Tibial artery (tissue), 4 donors: ENCODE results near the gene OSBP.
A peak's percentile ranks its signal among the peaks of the same experiment; 100 is the strongest.

ENCODE experiments used
- DNase-seq, 2 donors: peaks; one replicate each; pipeline ENCODE4 v3.0.0-alpha.2; 2019
- H3K27ac ChIP-seq, 2 donors: fragments of 200-600 bp; sonication (generic) in 1 of 2; 1 replicate in 1 of 2; 2 replicates in 1 of 2; pipeline ENCODE4 v1.5.1; 2018 to 2019; ENCODE audit warnings: mild to moderate bottlenecking in 1 of 2
- H3K27me3 ChIP-seq, 2 donors: fragments of 200-600 bp; sonication (generic) in 1 of 2; one replicate each; pipeline versions ENCODE4 v1.5.1 to v1.6.0; 2016 to 2019
- H3K36me3 ChIP-seq, 3 donors: fragments of 200-600 bp; sonication (generic) in 2 of 3; one replicate each; pipeline ENCODE4 v1.5.1; 2016 to 2019; ENCODE audit warnings: mild to moderate bottlenecking in 2 of 3
- H3K4me1 ChIP-seq, 4 donors: fragments of 200-600 bp; sonication (generic) in 2 of 4; 1 replicate in 3 of 4; 2 replicates in 1 of 4; pipeline ENCODE4 v1.5.1; 2016 to 2019
- H3K4me3 ChIP-seq, 2 donors: fragments of 200-600 bp; sonication (generic) in 1 of 2; 1 replicate in 1 of 2; 2 replicates in 1 of 2; pipeline ENCODE4 v1.5.1; 2018 to 2019; ENCODE audit warnings: mild to moderate bottlenecking in 2 of 2
- H3K9me3 ChIP-seq, 3 donors: fragments of 200-600 bp; sonication (generic) in 1 of 3; one replicate each; pipeline ENCODE4 v1.5.1; 2016 to 2019
- CTCF ChIP-seq, 2 experiments: fragments of 200-600 bp in 1 of 2; fragments of 450-650 bp in 1 of 2; IDR thresholded peaks; one replicate each; pipeline ENCODE4 v1.5.1; 2017 to 2019; ENCODE audit warnings: antibody characterized with exemption in 2 of 2, mild to moderate bottlenecking in 1 of 2, moderate library complexity in 1 of 2
- intact Hi-C: fragments of 100-400 bp; cut with DNase I; formaldehyde crosslinking; loops from one replicate; pipeline ENCODE4 v1.15.0; 2023; ENCODE audit warnings: low total_unique reads

The OSBP gene

DNA sequence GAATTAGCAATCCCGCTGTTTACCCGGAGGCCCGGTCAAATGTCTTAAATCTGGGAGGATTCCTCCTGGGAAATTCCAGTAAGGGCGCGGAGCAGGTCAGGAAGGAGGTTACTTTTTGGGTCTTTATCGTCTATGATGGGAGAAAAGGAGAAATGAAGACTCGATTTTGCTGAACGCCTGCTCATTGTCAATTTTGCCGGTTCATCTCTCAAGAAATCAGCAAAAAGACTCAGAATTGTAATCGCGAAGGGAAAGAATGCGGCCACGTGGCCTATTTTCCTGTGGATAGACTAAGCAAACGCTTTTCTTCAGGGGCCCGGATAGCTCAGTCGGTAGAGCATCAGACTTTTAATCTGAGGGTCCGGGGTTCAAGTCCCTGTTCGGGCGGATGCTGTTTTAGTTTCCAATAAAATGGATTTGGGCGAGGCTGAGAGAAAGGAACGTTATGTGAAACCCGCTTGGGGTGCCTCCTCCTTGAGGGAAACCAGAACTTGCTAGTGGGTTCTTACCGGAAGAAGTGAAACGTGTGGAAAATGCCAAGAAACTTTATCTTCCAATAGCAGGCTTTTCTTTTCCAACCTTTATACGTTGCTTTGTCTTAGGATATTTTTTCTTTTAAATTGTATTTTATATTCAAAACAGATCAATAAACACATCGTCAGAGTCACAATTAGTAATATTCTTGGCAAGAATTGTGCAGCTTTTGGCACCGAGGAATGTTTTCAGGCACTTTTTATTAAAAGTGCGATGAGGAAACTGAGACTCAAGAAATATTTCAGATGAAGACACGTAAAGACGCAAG is 59.3 kb downstream of the OSBP start:
- no peak for TF ChIP-seq CTCF (IDR thresholded peaks at IDR 0.05)
- H3K36me3 ChIP-seq = no peaks in the 10 kb centered on the region
- H3K4me3 ChIP-seq = peak overlapping the region; percentile 42 to 55
- peaks cover 0 to 36% (median 6%) of the 10 kb centered on the region in 4 donors for H3K4me1 ChIP-seq
- intact Hi-C loops = no loop called here
- H3K27ac ChIP-seq = peak overlapping the region; percentile 58 to 59
- DNase-seq = peak; percentile 64 to 78
- no peaks in the 10 kb centered on the region for H3K9me3 ChIP-seq
- no peaks in the 10 kb centered on the region for H3K27me3 ChIP-seq

- TF ChIP-seq CTCF (IDR thresholded peaks at IDR 0.05) = no peak
- H3K36me3 ChIP-seq = no peaks in the 10 kb centered on the region
- no peaks in the 10 kb centered on the region for H3K9me3 ChIP-seq
- no peak for DNase-seq
- peak overlapping the region; percentile 58 to 59 for H3K27ac ChIP-seq
- intact Hi-C loops = no loop called here
- H3K27me3 ChIP-seq = no peaks in the 10 kb centered on the region
- H3K4me3 ChIP-seq = peak overlapping the region; percentile 42 to 55
- H3K4me1 ChIP-seq = peaks cover 0 to 32% (median 3%) of the 10 kb centered on the region in 4 donors
Observed at GRCh38 chr11:59555601-59556114, 59.9 kb downstream of the OSBP start.

DNA sequence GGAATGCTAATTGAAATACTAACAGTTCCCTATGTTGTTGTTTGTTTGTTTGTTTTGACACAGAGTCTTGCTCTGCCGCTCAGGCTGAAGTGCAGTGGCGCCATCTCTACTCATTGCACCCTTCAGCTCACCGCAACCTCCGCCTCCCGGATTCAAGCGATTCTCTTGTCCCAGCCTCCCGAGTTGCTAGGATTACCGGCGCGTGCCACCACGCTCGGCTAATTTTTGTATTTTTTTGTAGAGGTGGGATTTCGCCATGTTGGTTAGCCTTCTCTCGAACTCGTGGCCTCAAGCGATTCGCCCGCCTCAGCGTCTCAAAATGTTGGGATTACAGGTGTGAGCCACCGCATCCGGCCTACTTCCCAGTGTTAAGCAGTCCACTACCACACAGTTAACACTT is 62.3 kb downstream of the OSBP start:
- TF ChIP-seq CTCF (IDR thresholded peaks at IDR 0.05) = no peak
- Histone ChIP-seq H3K36me3 (no peaks in the 10 kb centered on the region), H3K27ac (peak overlapping the region in 1 of 2 donors; percentile 84), H3K4me3 (no peak overlapping the region), H3K27me3 (no peaks in the 10 kb centered on the region), H3K4me1 (peaks cover 0 to 26% (median 3%) of the 10 kb centered on the region in 4 donors), H3K9me3 (no peaks in the 10 kb centered on the region)
- intact Hi-C loops = loop anchor here (5.0 kb wide), 1 partner anchor 64 kb away; the partner anchor contains the start of gene OSBP
- no peak for DNase-seq

GRCh38 chr11:59552844-59553243 is 62.7 kb downstream of the OSBP start:
- H3K36me3 ChIP-seq = no peaks in the 10 kb centered on the region
- DNase-seq = no peak
- intact Hi-C loops = loop anchor here (5.0 kb wide), 1 partner anchor 64 kb away; the partner anchor contains the start of gene OSBP
- H3K4me1 ChIP-seq = peaks cover 0 to 26% (median 3%) of the 10 kb centered on the region in 4 donors
- no peak for TF ChIP-seq CTCF (IDR thresholded peaks at IDR 0.05)
- H3K9me3 ChIP-seq = no peaks in the 10 kb centered on the region
- no peaks in the 10 kb centered on the region for H3K27me3 ChIP-seq
- H3K27ac ChIP-seq = peak overlapping the region; percentile 79 to 84
- no peak overlapping the region for H3K4me3 ChIP-seq

- H3K36me3 ChIP-seq = no peaks in the 10 kb centered on the region
- intact Hi-C loops = loop anchor here (5.0 kb wide), 1 partner anchor 65 kb away; the partner anchor contains the start of gene OSBP
- peak in 1 of 2 donors; percentile 60 for DNase-seq
- H3K9me3 ChIP-seq = no peaks in the 10 kb centered on the region
- H3K27me3 ChIP-seq = no peaks in the 10 kb centered on the region
- H3K4me3 ChIP-seq = peak overlapping the region; percentile 57 to 71
- H3K4me1 ChIP-seq = peaks cover 0 to 17% (median 3%) of the 10 kb centered on the region in 4 donors
- no peak for TF ChIP-seq CTCF (IDR thresholded peaks at IDR 0.05)
- H3K27ac ChIP-seq = peak overlapping the region; percentile 79 to 84
Observed at GRCh38 chr11:59551659-59552521, 63.7 kb downstream of the OSBP start.
